HEK293 (cell line): ENCODE measurements around the gene FGF9.

ENCODE experiments used
- GLIS1 ChIP-seq: fragments of 450-650 bp; formaldehyde crosslinking; IDR thresholded peaks from 2 replicates; pipeline ENCODE4 v1.5.1; 2016; ENCODE audit warnings: missing biosample characterization, missing genetic modification characterization
- SALL2 ChIP-seq: fragments of 450-650 bp; formaldehyde crosslinking; IDR thresholded peaks from 2 replicates; pipeline ENCODE4 v1.5.0; 2017; ENCODE audit warnings: missing biosample characterization, mild to moderate bottlenecking, missing genetic modification characterization, borderline replicate concordance
- WT1 ChIP-seq: fragments of 450-650 bp; formaldehyde crosslinking; IDR thresholded peaks from 2 replicates; pipeline ENCODE4 v1.5.1; 2016; ENCODE audit warnings: missing biosample characterization, missing genetic modification characterization
- YY2 ChIP-seq: fragments of 450-650 bp; formaldehyde crosslinking; IDR thresholded peaks from 2 replicates; pipeline ENCODE4 v1.5.1; 2016; ENCODE audit warnings: missing biosample characterization, missing genetic modification characterization
- ZNF114 ChIP-seq: fragments of 450-650 bp; formaldehyde crosslinking; IDR thresholded peaks from 2 replicates; pipeline ENCODE4 v1.5.0; 2017; ENCODE audit warnings: missing biosample characterization, missing genetic modification characterization
- ZNF416 ChIP-seq: fragments of 450-650 bp; formaldehyde crosslinking; IDR thresholded peaks from 2 replicates; pipeline ENCODE4 v1.5.1; 2016; ENCODE audit warnings: missing biosample characterization, missing genetic modification characterization
- ZNF561 ChIP-seq: fragments of 450-650 bp; IDR thresholded peaks from 2 replicates; pipeline ENCODE4 v1.5.1; 2018; ENCODE audit warnings: missing biosample characterization, missing genetic modification characterization, borderline replicate concordance
- ZNF670 ChIP-seq: fragments of 450-650 bp; formaldehyde crosslinking; IDR thresholded peaks from 2 replicates; pipeline ENCODE4 v1.5.1; 2016; ENCODE audit warnings: missing biosample characterization, missing genetic modification characterization, low read depth
- TF ChIP-seq, protein P1 (sequence below): fragments of 450-650 bp; formaldehyde crosslinking; IDR thresholded peaks from 2 replicates; pipeline ENCODE4 v1.5.1; 2016; ENCODE audit warnings: missing biosample characterization, missing genetic modification characterization
- TF ChIP-seq, protein P2 (sequence below): sonication (generic); formaldehyde crosslinking; IDR thresholded peaks from 2 replicates; pipeline ENCODE4 v1.8.1; 2022; ENCODE audit warnings: mild to moderate bottlenecking, moderate library complexity, missing genetic modification reagents
- TF ChIP-seq, protein P3 (sequence below): fragments of 450-650 bp; formaldehyde crosslinking; IDR thresholded peaks from 2 replicates; pipeline ENCODE4 v1.5.1; 2016; ENCODE audit warnings: missing biosample characterization, missing genetic modification characterization
- TF ChIP-seq, protein P4 (sequence below): fragments of 450-650 bp; formaldehyde crosslinking; IDR thresholded peaks from 2 replicates; pipeline ENCODE4 v1.5.1; 2016; ENCODE audit warnings: missing biosample characterization, missing genetic modification characterization

DNA sequence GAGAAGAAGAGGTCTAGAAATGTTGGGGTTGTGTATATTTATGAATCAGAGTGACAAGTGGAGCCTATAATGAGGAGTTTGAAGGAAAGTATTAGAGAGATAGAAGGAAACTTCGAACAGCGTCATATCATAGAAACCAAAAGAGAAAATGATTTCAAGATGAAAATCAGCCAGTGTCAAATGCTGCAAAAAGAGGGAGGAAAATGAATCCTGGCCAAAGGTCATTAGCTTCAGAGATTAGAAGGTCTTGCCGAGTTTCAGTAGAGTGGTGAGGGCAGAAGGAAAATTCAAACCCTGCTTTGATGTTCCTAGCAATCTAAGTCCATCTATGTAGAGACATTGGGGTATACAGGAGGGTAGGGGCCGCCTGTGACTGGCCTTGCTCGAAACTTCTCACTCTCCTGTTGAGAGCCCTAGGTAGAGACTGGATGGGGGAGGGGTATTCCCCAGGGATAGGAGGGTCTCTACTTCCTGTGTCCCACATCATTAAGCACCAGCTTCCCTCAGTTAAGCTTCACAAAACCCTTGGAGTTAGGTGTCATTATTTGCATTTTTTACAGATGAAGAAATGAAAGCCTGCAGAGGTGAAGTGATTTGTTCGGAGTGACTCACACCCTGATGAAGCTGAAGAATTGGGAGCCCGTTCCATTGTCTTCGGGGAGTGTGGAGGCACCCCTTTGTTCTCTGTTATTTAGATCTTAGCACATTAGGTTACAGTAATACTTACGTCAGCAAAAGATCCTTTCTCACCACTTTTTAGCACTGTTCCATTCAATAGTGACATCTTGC is 62.8 kb downstream of the FGF9 start:
- TF ChIP-seq, protein P1, sequence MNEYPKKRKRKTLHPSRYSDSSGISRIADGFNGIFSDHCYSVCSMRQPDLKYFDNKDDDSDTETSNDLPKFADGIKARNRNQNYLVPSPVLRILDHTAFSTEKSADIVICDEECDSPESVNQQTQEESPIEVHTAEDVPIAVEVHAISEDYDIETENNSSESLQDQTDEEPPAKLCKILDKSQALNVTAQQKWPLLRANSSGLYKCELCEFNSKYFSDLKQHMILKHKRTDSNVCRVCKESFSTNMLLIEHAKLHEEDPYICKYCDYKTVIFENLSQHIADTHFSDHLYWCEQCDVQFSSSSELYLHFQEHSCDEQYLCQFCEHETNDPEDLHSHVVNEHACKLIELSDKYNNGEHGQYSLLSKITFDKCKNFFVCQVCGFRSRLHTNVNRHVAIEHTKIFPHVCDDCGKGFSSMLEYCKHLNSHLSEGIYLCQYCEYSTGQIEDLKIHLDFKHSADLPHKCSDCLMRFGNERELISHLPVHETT (tag by site-specific recombination): no peak
- TF ChIP-seq, protein P2, sequence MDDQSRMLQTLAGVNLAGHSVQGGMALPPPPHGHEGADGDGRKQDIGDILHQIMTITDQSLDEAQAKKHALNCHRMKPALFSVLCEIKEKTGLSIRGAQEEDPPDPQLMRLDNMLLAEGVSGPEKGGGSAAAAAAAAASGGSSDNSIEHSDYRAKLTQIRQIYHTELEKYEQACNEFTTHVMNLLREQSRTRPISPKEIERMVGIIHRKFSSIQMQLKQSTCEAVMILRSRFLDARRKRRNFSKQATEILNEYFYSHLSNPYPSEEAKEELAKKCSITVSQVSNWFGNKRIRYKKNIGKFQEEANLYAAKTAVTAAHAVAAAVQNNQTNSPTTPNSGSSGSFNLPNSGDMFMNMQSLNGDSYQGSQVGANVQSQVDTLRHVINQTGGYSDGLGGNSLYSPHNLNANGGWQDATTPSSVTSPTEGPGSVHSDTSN (CRISPR knock-in tag): no peak
- no peak for TF ChIP-seq SALL2 (tag by site-specific recombination)
- TF ChIP-seq, protein P3, sequence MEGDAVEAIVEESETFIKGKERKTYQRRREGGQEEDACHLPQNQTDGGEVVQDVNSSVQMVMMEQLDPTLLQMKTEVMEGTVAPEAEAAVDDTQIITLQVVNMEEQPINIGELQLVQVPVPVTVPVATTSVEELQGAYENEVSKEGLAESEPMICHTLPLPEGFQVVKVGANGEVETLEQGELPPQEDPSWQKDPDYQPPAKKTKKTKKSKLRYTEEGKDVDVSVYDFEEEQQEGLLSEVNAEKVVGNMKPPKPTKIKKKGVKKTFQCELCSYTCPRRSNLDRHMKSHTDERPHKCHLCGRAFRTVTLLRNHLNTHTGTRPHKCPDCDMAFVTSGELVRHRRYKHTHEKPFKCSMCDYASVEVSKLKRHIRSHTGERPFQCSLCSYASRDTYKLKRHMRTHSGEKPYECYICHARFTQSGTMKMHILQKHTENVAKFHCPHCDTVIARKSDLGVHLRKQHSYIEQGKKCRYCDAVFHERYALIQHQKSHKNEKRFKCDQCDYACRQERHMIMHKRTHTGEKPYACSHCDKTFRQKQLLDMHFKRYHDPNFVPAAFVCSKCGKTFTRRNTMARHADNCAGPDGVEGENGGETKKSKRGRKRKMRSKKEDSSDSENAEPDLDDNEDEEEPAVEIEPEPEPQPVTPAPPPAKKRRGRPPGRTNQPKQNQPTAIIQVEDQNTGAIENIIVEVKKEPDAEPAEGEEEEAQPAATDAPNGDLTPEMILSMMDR: no peak
- no peak for TF ChIP-seq ZNF416 (tag by site-specific recombination)
- TF ChIP-seq, protein P4, sequence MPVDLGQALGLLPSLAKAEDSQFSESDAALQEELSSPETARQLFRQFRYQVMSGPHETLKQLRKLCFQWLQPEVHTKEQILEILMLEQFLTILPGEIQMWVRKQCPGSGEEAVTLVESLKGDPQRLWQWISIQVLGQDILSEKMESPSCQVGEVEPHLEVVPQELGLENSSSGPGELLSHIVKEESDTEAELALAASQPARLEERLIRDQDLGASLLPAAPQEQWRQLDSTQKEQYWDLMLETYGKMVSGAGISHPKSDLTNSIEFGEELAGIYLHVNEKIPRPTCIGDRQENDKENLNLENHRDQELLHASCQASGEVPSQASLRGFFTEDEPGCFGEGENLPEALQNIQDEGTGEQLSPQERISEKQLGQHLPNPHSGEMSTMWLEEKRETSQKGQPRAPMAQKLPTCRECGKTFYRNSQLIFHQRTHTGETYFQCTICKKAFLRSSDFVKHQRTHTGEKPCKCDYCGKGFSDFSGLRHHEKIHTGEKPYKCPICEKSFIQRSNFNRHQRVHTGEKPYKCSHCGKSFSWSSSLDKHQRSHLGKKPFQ (tag by site-specific recombination): no peak
- no peak for TF ChIP-seq ZNF561
- no peak for TF ChIP-seq ZNF114 (tag by site-specific recombination)
- TF ChIP-seq YY2: no peak
- TF ChIP-seq ZNF670 (tag by site-specific recombination): no peak
- no peak for TF ChIP-seq GLIS1 (tag by site-specific recombination)
- no peak for TF ChIP-seq WT1
